GM18907 (cell line): ENCODE measurements around the gene SPRR1B.
"Not testable (repeated sequence)": the region's sequence is repeated elsewhere in the genome, so short reads cannot be mapped to it uniquely, and the experiment has no call there.

ENCODE experiments used
- ATAC-seq: cut with Tn5 transposase; IDR thresholded peaks from one replicate; pipeline ENCODE4 v1.9.1; 2021; ENCODE audit warnings: mild to moderate bottlenecking, moderate library complexity; ENCODE audit not compliant: unreplicated experiment

SPRR1B gene, protein sequence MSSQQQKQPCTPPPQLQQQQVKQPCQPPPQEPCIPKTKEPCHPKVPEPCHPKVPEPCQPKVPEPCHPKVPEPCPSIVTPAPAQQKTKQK

DNA sequence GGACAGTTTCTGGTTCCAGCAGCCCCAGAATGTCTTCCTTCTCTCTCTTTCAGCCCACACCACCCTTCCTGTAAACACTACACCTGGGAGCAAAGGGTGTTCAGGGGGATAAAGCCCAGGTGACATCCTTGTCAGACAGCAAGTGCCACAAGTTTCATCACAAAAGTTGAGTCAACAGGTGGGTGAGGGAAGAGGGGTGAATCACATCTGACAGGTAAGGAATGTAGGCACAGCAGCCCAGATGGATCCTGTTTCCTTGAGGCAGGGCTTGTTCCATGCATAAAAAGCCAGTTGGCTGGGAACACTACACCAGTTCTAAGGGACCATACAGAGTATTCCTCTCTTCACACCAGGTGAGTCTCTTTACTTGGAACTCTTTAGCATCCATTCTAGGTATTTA is at the start of gene SPRR1B:
Gene SPRR1B, plus strand, starts transcription at position 309 of the 400 bp plus-strand sequence. CDS start 1,143 bp downstream, outside the sequence.
- ATAC-seq, result no peak

DNA sequence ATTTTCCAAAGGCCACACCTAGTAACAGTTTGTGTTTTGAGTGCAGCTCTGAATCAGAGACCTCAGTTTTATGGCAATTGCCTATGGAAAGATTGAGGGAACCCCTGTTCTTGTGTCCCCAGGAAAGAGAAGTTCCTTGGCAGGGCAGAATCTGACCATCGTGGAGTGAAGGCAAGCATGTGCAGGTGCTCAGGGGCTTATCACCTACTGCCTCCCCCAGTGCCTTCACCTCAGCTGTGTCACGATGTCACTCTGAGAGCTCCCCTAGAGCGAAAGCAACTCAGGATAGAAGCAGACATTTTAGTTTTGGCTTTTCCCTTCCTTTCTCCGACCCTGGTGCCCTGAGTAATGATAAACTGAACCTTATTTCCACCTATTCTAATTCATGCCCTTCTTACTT is 48.9 kb upstream of the SPRR1B start:
- no peak for ATAC-seq

GRCh38 chr1:152983234-152983633 is 47.8 kb upstream of the SPRR1B start:
- no peak for ATAC-seq

- no peak for ATAC-seq
Measured at GRCh38 chr1:152983743-152984142, 47.3 kb upstream of the SPRR1B start, which contains the start of gene SPRR1A. Gene SPRR1A, plus strand, starts transcription at chr1:152984081. Its CDS starts 1,150 bp downstream, at chr1:152985231.

GRCh38 chr1:152986578-152986977 is 44.4 kb upstream of the SPRR1B start:
- ATAC-seq, result no peak

- no peak for ATAC-seq
Measured at GRCh38 chr1:152993186-152993585, 37.8 kb upstream of the SPRR1B start.

- ATAC-seq, result no peak
Measured at GRCh38 chr1:152995842-152996241, 35.2 kb upstream of the SPRR1B start.

- no peak for ATAC-seq
Measured at GRCh38 chr1:152996633-152997400, 34.2 kb upstream of the SPRR1B start.

DNA sequence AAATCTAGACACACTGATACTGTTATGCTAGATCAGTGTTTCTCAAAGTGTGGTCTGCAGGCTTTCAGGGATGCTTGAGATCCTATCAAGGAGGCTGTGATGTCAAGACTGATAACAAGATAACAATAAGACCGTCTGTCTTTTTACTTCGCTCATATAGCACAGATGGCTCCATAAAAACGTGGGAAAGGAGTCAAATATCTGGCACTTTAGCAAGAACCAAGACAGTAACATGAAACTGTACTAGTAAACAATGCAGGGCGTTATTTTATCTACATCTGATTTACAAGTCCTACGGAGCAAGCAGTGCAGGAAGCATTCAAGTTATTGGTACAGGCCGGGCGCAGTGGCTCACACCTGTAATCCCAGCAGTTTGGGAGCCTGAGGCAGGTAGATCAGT is 33.1 kb upstream of the SPRR1B start:
- ATAC-seq, result no peak

DNA sequence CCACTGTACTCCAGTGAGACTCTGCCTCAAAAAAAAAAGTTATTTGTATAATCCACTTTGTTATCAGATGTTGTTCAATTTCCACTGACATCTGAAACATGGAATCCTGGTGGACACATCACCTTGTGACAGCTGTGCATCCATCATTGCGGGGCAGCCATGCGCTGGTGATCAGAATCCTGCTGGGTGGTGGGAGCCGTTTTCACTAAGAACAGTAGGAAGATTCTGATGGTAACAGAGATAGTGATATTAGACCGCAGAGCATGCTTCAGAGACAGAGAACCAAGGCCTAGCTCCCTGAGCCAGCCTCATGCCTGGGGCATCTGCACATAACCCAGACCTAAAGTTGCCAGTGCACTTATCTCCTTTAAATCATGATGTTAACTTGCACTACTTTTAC is 32.5 kb upstream of the SPRR1B start:
- no peak for ATAC-seq

GRCh38 chr1:152999818-153000217 is 31.2 kb upstream of the SPRR1B start:
- no peak for ATAC-seq

DNA sequence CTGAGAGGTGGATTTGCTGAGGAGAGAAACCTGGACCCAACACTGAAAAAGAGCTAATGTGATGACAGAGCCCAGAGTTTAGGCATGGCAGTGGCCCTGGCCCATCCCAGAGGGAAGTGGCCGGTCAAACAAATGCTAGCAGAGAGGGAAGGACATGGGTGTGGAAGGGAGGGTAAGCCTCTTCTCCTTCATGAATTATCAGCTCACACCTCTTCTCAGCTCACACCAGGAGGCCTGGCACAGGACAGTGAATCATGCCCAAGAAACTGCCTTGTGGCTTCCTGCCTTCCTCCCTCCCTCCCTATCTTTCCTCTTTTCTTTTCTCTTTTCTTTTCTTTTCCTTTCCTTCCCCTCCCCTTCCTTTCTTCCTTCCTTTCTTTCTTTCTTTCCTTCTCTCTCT is 30.7 kb upstream of the SPRR1B start:
- no peak for ATAC-seq

- no peak for ATAC-seq
Measured at GRCh38 chr1:153001382-153001781, 29.6 kb upstream of the SPRR1B start, which contains the start of gene SPRR3. Gene SPRR3, plus strand, starts transcription at chr1:153001749. Its CDS starts 1,272 bp downstream, at chr1:153003021.

- ATAC-seq, result not testable (repeated sequence)
Measured at GRCh38 chr1:153011235-153011758, 19.7 kb upstream of the SPRR1B start.

DNA sequence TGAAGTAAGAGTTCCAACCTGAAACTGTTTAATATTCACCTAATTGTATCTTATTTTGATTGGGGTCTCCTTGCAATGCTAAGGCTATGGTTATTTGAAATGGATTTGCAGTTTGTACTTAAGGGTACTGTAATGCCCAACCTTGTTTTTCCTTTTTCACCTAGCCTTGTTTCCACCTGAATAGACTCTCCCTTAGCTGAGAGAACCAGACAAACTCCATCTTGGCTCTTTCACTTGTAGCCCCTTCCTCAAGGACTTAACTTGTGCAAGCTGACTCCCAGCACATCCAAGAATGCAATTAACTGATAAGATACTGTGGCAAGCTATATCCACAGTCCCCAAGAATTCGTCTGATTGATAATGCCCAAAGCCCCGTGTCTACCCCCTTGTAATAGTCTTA is 9.2 kb upstream of the SPRR1B start:
- ATAC-seq, result not testable (repeated sequence)

GRCh38 chr1:153022340-153022739 is 8.7 kb upstream of the SPRR1B start:
- not testable (repeated sequence) for ATAC-seq

- no peak for ATAC-seq
Measured at GRCh38 chr1:153023109-153023508, 7.9 kb upstream of the SPRR1B start.

DNA sequence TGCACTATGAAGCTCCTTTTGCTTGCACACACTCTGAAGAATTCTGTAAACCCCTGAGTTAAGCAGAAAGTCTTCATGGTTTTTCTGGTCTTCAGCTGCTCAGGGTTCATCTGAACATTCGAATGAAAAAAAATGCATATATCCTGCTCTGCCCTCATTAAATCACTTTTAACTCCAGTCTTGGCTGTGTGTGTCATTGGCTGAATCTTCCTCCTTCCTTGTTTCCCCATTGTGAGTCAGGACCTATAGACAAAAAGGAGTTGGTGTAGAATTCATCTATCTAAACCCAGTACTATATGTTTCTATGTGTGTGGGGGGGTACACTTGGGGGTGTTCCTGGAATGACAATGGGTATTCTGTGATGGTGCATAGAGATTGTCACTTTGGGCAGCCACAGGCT is 6.6 kb upstream of the SPRR1B start:
- no peak for ATAC-seq

DNA sequence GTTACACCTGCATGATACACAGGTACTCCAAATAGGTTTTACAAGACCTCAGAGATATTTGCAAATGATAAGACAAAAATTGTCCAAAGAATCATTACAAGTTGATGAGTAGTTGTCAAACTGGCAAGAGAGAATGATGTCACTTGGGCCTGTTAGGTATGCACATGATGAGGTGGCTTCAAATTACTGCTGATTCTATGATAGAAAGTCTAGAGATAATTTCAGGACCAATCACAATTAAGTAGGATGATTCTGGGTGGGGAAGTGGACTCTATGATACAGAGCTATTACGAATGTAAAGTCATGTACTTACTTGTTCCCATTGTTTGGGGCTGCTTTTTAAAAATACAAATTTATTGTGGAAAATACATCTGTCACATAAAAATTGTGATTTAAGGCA is 5.2 kb upstream of the SPRR1B start:
- no peak for ATAC-seq

DNA sequence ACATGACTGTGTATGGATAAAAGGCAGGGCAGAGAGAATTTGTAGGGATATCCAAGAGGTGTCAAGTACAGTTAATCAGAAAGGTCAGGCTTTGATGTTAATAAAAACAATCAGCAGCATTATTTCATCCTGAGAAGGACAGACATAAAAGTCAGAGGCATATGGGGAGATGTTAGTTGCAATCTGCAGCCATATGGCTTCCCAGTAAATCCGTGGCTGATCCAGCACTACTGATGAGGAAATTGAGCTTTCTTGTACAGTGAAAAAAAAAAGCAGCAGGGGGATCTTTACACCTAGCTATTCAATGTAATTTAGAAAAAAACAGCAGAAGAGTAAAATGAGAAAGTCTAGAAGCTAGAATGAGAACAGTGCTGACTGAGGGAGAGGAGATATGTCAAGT is 2.2 kb upstream of the SPRR1B start:
- no peak for ATAC-seq

GRCh38 chr1:153032073-153032472 is 1.1 kb downstream of the SPRR1B start:
- ATAC-seq, result no peak

DNA sequence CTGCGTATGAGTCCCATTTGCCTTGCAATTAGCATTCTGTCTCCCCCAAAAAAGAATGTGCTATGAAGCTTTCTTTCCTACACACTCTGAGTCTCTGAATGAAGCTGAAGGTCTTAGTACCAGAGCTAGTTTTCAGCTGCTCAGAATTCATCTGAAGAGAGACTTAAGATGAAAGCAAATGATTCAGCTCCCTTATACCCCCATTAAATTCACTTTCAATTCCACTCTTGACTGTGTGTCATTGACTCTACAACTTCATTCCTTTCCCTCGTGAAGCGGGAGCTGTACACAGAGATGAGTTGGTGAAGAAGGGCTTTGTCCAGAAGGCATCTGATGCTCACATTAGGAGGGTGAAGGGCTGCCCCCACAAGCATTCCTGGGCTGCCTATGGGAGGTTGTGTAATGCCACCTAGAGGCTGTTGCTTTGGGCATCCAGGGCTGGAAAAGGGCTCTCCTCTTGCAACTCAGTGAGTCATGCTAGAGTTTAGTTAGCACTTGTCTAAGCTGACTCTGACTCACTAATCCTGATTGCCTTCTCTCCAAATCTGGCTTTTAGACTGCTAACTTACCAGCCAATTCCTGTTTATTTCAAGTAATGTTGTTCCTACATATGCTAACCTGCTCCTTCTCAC is 1.8 kb downstream of the SPRR1B start:
- ATAC-seq, result no peak
